Activated naive CD4-positive, alpha-beta T cell (primary cell): ENCODE data around the gene RARG.
"Not testable (repeated sequence)": the region's sequence is repeated elsewhere in the genome, so short reads cannot be mapped to it uniquely, and the experiment has no call there.

Experiments used
- DNase-seq, 4 experiments: peaks; one replicate each; lab custom pipeline; 2025; lab: John Stamatoyannopoulos, UW

RARG gene

GRCh38 chr12:53170876-53171724 lies 60.9 kb downstream of the RARG start:
- DNase-seq, result no peak

- no peak for DNase-seq
Observed at GRCh38 chr12:53170215-53170614, 61.8 kb downstream of the RARG start.

GRCh38 chr12:53169644-53170043 lies 62.4 kb downstream of the RARG start:
- DNase-seq, result no peak

DNA sequence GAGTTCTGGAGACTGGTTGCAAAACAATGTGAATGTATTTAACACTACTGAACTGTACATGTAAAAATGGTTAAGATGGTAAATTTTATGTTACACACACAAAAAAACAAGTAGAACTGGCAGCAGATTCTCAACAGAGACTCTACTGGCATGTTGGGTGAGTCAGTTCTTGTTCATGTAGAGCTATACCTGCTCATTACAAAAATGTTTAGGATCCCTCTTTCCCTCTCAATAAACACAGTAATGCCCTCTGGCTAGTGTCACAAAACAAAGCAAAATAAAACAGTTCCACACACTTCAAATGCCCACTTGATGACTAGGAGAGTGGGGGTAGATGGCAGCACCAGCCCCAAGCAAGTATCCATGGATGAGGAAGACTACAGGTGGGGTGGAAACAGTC lies 65.2 kb downstream of the RARG start:
- no peak for DNase-seq

DNA sequence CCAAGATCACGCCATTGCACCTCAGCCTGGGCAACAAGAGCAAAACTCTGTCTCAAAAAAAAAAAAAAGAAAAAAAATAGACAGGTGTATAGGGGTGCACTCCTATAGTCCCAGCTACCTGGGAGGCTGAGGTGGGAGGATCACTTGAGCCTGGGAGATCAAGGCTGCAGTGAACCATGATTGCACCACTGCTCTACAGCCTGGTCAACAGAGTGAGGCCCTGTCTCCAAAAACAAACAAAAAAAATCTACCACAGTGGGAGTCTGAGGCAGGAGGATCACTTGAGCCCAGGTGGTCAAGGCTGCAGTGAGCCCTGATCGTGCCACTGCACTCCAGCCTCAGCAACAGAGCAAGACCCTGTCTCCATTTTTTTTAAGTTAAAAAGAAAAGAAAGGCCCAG lies 69.0 kb downstream of the RARG start:
- not testable (repeated sequence) for DNase-seq

GRCh38 chr12:53161119-53161911 lies 70.7 kb downstream of the RARG start:
- no peak for DNase-seq

DNA sequence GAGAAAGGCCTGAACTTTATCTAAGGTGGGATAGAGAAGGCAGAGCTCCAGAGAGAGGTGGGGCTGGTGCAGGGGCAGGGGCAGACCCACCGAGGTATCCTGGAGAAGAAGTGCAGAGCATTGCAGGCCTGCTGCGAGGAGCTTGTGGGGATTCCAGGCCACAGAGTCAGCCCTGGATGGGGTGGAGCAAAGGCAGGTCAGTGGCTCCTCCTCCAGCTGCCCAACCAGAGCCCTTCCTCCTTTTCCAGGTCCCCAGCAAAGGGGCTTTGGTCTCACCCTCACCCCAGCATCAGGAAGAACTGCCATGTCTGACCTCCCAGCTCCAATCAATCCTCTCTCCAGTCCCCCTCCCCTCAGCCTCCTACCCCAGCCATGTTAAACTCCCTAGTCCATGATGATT lies 71.3 kb downstream of the RARG start:
- no peak for DNase-seq
